Measurements from ENCODE around the gene RNF213. TPM values are rescaled to one million over a fixed set of nuclear protein-coding genes. Genes with fewer than 3 reads are reported as not detected.
"Not testable (repeated sequence)": the region's sequence is repeated elsewhere in the genome, so short reads cannot be mapped to it uniquely, and the experiment has no call there.

Gene RNF213
- total RNA-seq, 1 donor from 2014 or later: 29.6 TPM

GRCh38 chr17:80256034-80256350 is 4.7 kb upstream of the RNF213 start:
- no peak for TF ChIP-seq CTCF (conservative IDR thresholded peaks at IDR 0.05)
- no peak overlapping the region for H3K27ac Mint-ChIP-seq (ENCODE audit: unreplicated experiment)
- H3K36me3 Mint-ChIP-seq (ENCODE audit: low read depth): no peaks in the 10 kb centered on the region
- peaks cover 4% of the 10 kb centered on the region for H3K27me3 Mint-ChIP-seq (ENCODE audit: low read depth)
- H3K4me1 Mint-ChIP-seq: peaks cover 15% of the 10 kb centered on the region
- H3K9me3 Mint-ChIP-seq: no peaks in the 10 kb centered on the region
- DNase-seq (ENCODE audit: low read depth, low spot score): no peak
- no peak overlapping the region for H3K4me3 Mint-ChIP-seq

- TF ChIP-seq CTCF (conservative IDR thresholded peaks at IDR 0.05): no peak
- peak overlapping the region; percentile 43 for H3K27ac Mint-ChIP-seq (ENCODE audit: unreplicated experiment)
- H3K36me3 Mint-ChIP-seq (ENCODE audit: low read depth): no peaks in the 10 kb centered on the region
- no peaks in the 10 kb centered on the region for H3K9me3 Mint-ChIP-seq
- DNase-seq (ENCODE audit: low read depth, low spot score): no peak
- peaks cover 28% of the 10 kb centered on the region for H3K4me1 Mint-ChIP-seq
- peaks cover 8% of the 10 kb centered on the region for H3K27me3 Mint-ChIP-seq (ENCODE audit: low read depth)
- H3K4me3 Mint-ChIP-seq: peak overlapping the region; percentile 88
Observed at GRCh38 chr17:80257716-80258213, 2.9 kb upstream of the RNF213 start.

GRCh38 chr17:80258296-80258695 is 2.4 kb upstream of the RNF213 start:
- Mint-ChIP-seq H3K4me1 (peaks cover 28% of the 10 kb centered on the region), H3K4me3 (peak overlapping the region; percentile 88)
- DNase-seq (ENCODE audit: low read depth, low spot score); H3K36me3 Mint-ChIP-seq (ENCODE audit: low read depth); H3K27me3 Mint-ChIP-seq (ENCODE audit: low read depth); H3K27ac Mint-ChIP-seq (ENCODE audit: unreplicated experiment); H3K9me3 Mint-ChIP-seq: not testable (repeated sequence)

GRCh38 chr17:80259457-80260068 is 1.1 kb upstream of the RNF213 start:
- peaks cover 30% of the 10 kb centered on the region for H3K4me1 Mint-ChIP-seq
- no peaks in the 10 kb centered on the region for H3K9me3 Mint-ChIP-seq
- no peak overlapping the region for H3K27ac Mint-ChIP-seq (ENCODE audit: unreplicated experiment)
- no peak for DNase-seq (ENCODE audit: low read depth, low spot score)
- H3K36me3 Mint-ChIP-seq (ENCODE audit: low read depth): no peaks in the 10 kb centered on the region
- TF ChIP-seq CTCF (conservative IDR thresholded peaks at IDR 0.05): no peak
- H3K27me3 Mint-ChIP-seq (ENCODE audit: low read depth): peaks cover 8% of the 10 kb centered on the region
- peak overlapping the region; percentile 88 for H3K4me3 Mint-ChIP-seq

GRCh38 chr17:80260069-80260535 is 550 bp upstream of the RNF213 start:
- Mint-ChIP-seq H3K9me3 (no peaks in the 10 kb centered on the region), H3K4me3 (peak overlapping the region; percentile 88), H3K27ac (ENCODE audit: unreplicated experiment) (no peak overlapping the region), H3K36me3 (ENCODE audit: low read depth) (no peaks in the 10 kb centered on the region), H3K4me1 (peaks cover 32% of the 10 kb centered on the region), H3K27me3 (ENCODE audit: low read depth) (peaks cover 8% of the 10 kb centered on the region)
- TF ChIP-seq CTCF (conservative IDR thresholded peaks at IDR 0.05): no peak
- DNase-seq (ENCODE audit: low read depth, low spot score): peak; percentile 55

GRCh38 chr17:80261159-80261894 is 675 bp downstream of the RNF213 start:
- H3K36me3 Mint-ChIP-seq (ENCODE audit: low read depth): peaks cover 3% of the 10 kb centered on the region
- peak overlapping the region; percentile 93 for H3K4me3 Mint-ChIP-seq
- no peaks in the 10 kb centered on the region for H3K9me3 Mint-ChIP-seq
- peak; percentile 59 for DNase-seq (ENCODE audit: low read depth, low spot score)
- peaks cover 8% of the 10 kb centered on the region for H3K27me3 Mint-ChIP-seq (ENCODE audit: low read depth)
- peak overlapping the region; percentile 94 for H3K27ac Mint-ChIP-seq (ENCODE audit: unreplicated experiment)
- no peak for TF ChIP-seq CTCF (conservative IDR thresholded peaks at IDR 0.05)
- H3K4me1 Mint-ChIP-seq: peaks cover 32% of the 10 kb centered on the region

Measured in neural crest cell (in vitro differentiated cells).